ENCODE measurements around the gene PCDHB16.
"Not testable (repeated sequence)": the region's sequence is repeated elsewhere in the genome, so short reads cannot be mapped to it uniquely, and the experiment has no call there.

DNA sequence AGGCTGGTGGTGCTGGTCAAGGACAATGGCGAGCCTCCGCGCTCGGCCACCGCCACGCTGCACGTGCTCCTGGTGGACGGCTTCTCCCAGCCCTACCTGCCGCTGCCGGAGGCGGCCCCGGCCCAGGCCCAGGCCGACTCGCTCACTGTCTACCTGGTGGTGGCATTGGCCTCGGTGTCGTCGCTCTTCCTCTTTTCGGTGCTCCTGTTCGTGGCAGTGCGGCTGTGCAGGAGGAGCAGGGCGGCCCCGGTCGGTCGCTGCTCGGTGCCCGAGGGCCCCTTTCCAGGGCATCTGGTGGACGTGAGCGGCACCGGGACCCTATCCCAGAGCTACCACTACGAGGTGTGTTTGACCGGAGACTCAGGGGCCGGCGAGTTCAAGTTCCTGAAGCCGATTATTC lies 44.8 kb upstream of the PCDHB16 start:
- TF ChIP-seq POLR2A (IDR thresholded peaks at IDR 0.05), result not testable (repeated sequence)
- TF ChIP-seq, protein P1, sequence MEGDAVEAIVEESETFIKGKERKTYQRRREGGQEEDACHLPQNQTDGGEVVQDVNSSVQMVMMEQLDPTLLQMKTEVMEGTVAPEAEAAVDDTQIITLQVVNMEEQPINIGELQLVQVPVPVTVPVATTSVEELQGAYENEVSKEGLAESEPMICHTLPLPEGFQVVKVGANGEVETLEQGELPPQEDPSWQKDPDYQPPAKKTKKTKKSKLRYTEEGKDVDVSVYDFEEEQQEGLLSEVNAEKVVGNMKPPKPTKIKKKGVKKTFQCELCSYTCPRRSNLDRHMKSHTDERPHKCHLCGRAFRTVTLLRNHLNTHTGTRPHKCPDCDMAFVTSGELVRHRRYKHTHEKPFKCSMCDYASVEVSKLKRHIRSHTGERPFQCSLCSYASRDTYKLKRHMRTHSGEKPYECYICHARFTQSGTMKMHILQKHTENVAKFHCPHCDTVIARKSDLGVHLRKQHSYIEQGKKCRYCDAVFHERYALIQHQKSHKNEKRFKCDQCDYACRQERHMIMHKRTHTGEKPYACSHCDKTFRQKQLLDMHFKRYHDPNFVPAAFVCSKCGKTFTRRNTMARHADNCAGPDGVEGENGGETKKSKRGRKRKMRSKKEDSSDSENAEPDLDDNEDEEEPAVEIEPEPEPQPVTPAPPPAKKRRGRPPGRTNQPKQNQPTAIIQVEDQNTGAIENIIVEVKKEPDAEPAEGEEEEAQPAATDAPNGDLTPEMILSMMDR (IDR thresholded peaks at IDR 0.05), result not testable (repeated sequence)
